HT1080 (cell line): ENCODE measurements around the gene TRIM6. TPM values are rescaled to one million over a fixed set of nuclear protein-coding genes. Genes with fewer than 3 reads are reported as not detected.
A peak's percentile ranks its signal among the peaks of the same experiment; 100 is the strongest.
"Not testable (repeated sequence)": the region's sequence is repeated elsewhere in the genome, so short reads cannot be mapped to it uniquely, and the experiment has no call there.

Source experiments
- DNase-seq: peaks from one replicate; pipeline ENCODE4 v3.0.0-alpha.2; 2015; ENCODE audit warnings: low read depth
- polyA plus RNA-seq, 2 experiments: library from polyadenylated mRNA; depleted of rRNA; stranded (reverse); fragments of >200 nt; gene quantifications; 2 replicates each; pipeline ENCODE4 v1.2.3, GENCODE V29; 2015
- total RNA-seq: library from RNA; depleted of rRNA; stranded (reverse); fragments of >200 nt; shearing (Covaris generic); gene quantifications from 2 replicates; pipeline ENCODE4 v1.2.3, GENCODE V29; 2014; rRNA removed

Gene TRIM6
- 3.6 and 4.8 TPM in 2 replicates for total RNA-seq
- 5.4 and 6.1 TPM in 2 replicates for polyA plus RNA-seq (2015; cell fraction: cytosol; rRNA removed)
- 7.8 and 8.8 TPM in 2 replicates for polyA plus RNA-seq (2015; cell fraction: nucleus; rRNA removed)

- DNase-seq, result peak; percentile 44
These were observed at the start of gene TRIM6 for GRCh38 chr11:5596607-5597201. TRIM6 (plus strand) TSS chr11:5596637; CDS start chr11:5596898, 261 bp downstream.

GRCh38 chr11:5547982-5548381 is 48.5 kb upstream of the TRIM6 start:
- no peak for DNase-seq

- no peak for DNase-seq
These were observed 48.0 kb upstream of the TRIM6 start, which contains the start of gene OR52H1 for GRCh38 chr11:5548440-5548839. OR52H1 (minus strand) TSS chr11:5548540; CDS start chr11:5545505, 3,035 bp downstream.

GRCh38 chr11:5550440-5551095 is 45.9 kb upstream of the TRIM6 start:
- DNase-seq, result peak; percentile 97

GRCh38 chr11:5553343-5553742 is 43.1 kb upstream of the TRIM6 start:
- peak; percentile 26 for DNase-seq

- no peak for DNase-seq
These were observed 39.7 kb upstream of the TRIM6 start for GRCh38 chr11:5556596-5557188.

GRCh38 chr11:5557751-5558150 is 38.7 kb upstream of the TRIM6 start:
- no peak for DNase-seq

- DNase-seq, result peak; percentile 72
These were observed 32.0 kb upstream of the TRIM6 start for GRCh38 chr11:5564259-5565019.

GRCh38 chr11:5574654-5575053 is 21.8 kb upstream of the TRIM6 start:
- no peak for DNase-seq

- DNase-seq, result no peak
These were observed 21.3 kb upstream of the TRIM6 start for GRCh38 chr11:5575152-5575551.

GRCh38 chr11:5577101-5577500 is 19.3 kb upstream of the TRIM6 start:
- DNase-seq, result no peak

- DNase-seq, result no peak
These were observed 15.9 kb upstream of the TRIM6 start, which contains the start of gene OR52B6 for GRCh38 chr11:5580577-5580976. OR52B6 (plus strand) TSS chr11:5580877; CDS start chr11:5580877, 0 bp downstream.

GRCh38 chr11:5581014-5581413 is 15.4 kb upstream of the TRIM6 start:
- DNase-seq, result no peak

GRCh38 chr11:5584458-5584857 is 12.0 kb upstream of the TRIM6 start:
- DNase-seq, result not testable (repeated sequence)

- DNase-seq, result not testable (repeated sequence)
These were observed 6.5 kb upstream of the TRIM6 start for GRCh38 chr11:5589906-5590305.

- no peak for DNase-seq
These were observed 4.8 kb upstream of the TRIM6 start for GRCh38 chr11:5591613-5592012.

GRCh38 chr11:5592615-5593014 is 3.8 kb upstream of the TRIM6 start:
- no peak for DNase-seq

GRCh38 chr11:5593146-5593545 is 3.3 kb upstream of the TRIM6 start:
- DNase-seq, result no peak

- no peak for DNase-seq
These were observed 1.5 kb downstream of the TRIM6 start for GRCh38 chr11:5597953-5598352.

- DNase-seq, result peak; percentile 66
These were observed 4.0 kb downstream of the TRIM6 start for GRCh38 chr11:5600374-5600851.

- peak; percentile 27 for DNase-seq
These were observed 6.4 kb downstream of the TRIM6 start for GRCh38 chr11:5602791-5603190.
